ENCODE results near the gene WBP1. TPM values are rescaled to one million over a fixed set of nuclear protein-coding genes. Genes with fewer than 3 reads are reported as not detected.
"Not testable (repeated sequence)": the region's sequence is repeated elsewhere in the genome, so short reads cannot be mapped to it uniquely, and the experiment has no call there.

Gene WBP1
- total and polyA plus RNA-seq, 2 experiments from 2014 or later, result 66.5 to 87.5 TPM

DNA sequence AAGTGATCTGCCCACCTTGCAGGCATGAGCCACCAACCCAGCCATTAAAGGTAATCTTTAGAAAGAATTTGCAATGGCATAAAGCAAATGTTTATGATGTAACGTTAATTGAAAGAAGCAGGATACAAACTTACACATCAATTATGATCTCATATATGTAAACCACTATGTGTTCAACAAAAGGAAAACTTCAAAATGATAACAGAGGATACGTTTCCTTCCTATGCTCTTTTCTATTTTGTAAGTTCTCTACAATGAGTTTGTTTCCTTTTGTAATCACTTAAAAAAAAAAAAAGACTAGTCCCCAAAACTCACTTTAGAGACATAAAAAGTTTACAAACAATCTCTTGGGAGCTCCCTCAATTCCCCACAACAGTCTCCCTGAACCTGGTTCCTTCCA is 38.2 kb upstream of the WBP1 start:
- no peak overlapping the region for H3K4me3 ChIP-seq
- H3K27me3 ChIP-seq, result no peaks in the 10 kb centered on the region
- H2AFZ ChIP-seq, result no peak overlapping the region
- no peak for DNase-seq (ENCODE audit: low spot score)
- H3K4me1 ChIP-seq (ENCODE audit: insufficient read depth), result peaks cover 4% of the 10 kb centered on the region
- no peaks in the 10 kb centered on the region for H3K79me2 ChIP-seq
- no peaks in the 10 kb centered on the region for H3K9me3 ChIP-seq (ENCODE audit: low read depth)
- H3K9me2 ChIP-seq (replicated peaks; ENCODE audit: insufficient read depth), result no peaks in the 10 kb centered on the region
- no peak overlapping the region for H3K4me2 ChIP-seq
- H4K20me1 ChIP-seq (ENCODE audit: insufficient read depth, poor library complexity, severe bottlenecking), result no peaks in the 10 kb centered on the region
- 88% methylated on average over 2 of the region's 2 CpGs for WGBS (ENCODE audit: low lambda C conversion rate, missing lambda C conversion rate)
- H3K27ac ChIP-seq, result no peak overlapping the region
- TF ChIP-seq EZH2 (IDR thresholded peaks at IDR 0.05; ENCODE audit: borderline replicate concordance) (no peak), EZH2phosphoT487 (IDR thresholded peaks at IDR 0.05; ENCODE audit: low read depth, severe bottlenecking, unreplicated experiment) (no peak)
- TF ChIP-seq, protein P1, sequence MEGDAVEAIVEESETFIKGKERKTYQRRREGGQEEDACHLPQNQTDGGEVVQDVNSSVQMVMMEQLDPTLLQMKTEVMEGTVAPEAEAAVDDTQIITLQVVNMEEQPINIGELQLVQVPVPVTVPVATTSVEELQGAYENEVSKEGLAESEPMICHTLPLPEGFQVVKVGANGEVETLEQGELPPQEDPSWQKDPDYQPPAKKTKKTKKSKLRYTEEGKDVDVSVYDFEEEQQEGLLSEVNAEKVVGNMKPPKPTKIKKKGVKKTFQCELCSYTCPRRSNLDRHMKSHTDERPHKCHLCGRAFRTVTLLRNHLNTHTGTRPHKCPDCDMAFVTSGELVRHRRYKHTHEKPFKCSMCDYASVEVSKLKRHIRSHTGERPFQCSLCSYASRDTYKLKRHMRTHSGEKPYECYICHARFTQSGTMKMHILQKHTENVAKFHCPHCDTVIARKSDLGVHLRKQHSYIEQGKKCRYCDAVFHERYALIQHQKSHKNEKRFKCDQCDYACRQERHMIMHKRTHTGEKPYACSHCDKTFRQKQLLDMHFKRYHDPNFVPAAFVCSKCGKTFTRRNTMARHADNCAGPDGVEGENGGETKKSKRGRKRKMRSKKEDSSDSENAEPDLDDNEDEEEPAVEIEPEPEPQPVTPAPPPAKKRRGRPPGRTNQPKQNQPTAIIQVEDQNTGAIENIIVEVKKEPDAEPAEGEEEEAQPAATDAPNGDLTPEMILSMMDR (IDR thresholded peaks at IDR 0.05; ENCODE audit: poor library complexity), result no peak
- no peaks in the 10 kb centered on the region for H3K36me3 ChIP-seq (replicated peaks; ENCODE audit: insufficient read depth, low read depth)

DNA sequence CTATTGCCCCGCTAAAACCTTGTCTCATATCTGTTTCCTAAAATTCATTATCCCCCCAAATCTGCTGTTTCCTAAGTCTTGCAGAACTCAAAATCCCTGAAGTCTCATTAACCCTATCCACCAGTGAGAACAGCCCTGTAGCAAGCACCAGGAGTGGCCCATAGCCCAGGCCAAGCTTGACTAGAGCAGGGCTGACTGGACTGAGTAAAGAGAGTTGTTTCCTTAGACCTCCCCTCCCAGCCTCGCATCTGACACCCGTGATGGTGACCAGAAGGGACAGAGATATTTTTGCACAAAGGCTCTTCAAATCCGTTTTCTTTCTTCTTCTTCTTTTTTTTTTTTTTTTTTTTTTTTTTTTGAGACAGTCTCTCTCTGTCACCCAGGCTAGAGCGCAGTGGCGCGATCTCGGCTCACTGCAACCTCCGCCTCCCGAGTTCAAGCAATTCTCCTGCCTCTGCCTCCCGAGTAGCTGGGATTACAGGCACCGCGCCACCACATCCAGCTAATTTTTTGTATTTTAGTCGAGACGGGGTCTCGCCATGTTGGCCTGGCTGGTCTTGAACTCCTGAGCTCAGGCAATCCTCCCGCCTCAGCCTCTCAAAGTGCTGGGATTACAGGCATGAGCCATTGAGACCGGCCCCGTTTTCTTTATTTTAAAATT is 37.7 kb upstream of the WBP1 start:
- H3K4me3 ChIP-seq; H4K20me1 ChIP-seq (ENCODE audit: insufficient read depth, poor library complexity, severe bottlenecking); H3K9me3 ChIP-seq (ENCODE audit: low read depth); H3K79me2 ChIP-seq; H3K9me2 ChIP-seq (replicated peaks; ENCODE audit: insufficient read depth); H3K4me1 ChIP-seq (ENCODE audit: insufficient read depth); H3K27me3 ChIP-seq; DNase-seq (ENCODE audit: low spot score); H3K36me3 ChIP-seq (replicated peaks; ENCODE audit: insufficient read depth, low read depth); H3K27ac ChIP-seq: not testable (repeated sequence)
- Histone ChIP-seq H2AFZ (peak overlapping the region; percentile 88), H3K4me2 (peak overlapping the region; percentile 94)
- 87% methylated on average over 19 of the region's 19 CpGs for WGBS (ENCODE audit: low lambda C conversion rate, missing lambda C conversion rate)

DNA sequence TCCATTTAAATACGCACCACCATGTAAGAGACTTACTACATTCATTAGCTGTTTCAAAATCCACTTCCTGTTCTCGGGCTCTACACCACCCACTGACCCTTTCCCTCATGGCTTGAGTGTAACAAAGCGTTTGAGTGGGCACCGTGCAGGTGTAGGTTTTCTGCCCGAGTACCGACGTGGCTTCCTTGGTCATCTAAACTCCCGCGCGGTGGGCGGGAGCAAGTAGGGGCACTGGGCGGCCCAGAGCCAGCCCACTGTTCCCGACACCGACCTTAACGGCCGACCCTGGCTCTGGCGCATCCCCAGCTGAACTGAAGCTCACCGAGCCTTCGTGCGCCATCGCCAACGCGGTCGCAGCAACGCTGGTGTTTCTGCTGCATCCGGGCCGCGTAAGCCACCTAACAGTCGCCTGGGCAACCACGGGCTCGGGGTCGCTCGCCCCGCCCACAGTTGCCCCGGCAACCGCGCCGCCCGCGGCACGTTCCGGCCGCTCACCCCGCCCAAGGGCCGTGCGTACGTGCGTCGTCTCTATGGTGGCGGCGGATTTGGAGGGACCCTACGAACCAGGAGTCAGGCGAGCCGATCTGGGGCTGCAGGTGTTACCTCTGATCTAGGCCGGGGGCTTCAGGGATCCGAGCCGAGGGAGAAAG is 36.9 kb upstream of the WBP1 start, which contains the start of the genes C2orf81 and WDR54:
Gene C2orf81 (minus strand): TSS at position 399 of the 650 bp plus-strand sequence. CDS start 59 bp downstream, at position 340.
Gene WDR54 (plus strand): TSS at position 510 of the 650 bp plus-strand sequence. CDS start 424 bp downstream, outside the sequence.
- Histone ChIP-seq H2AFZ (peak within 1 kb of the TSS; percentile 88), H3K4me1 (ENCODE audit: insufficient read depth) (peaks cover 4% of the 10 kb centered on the region), H3K9me3 (ENCODE audit: low read depth) (no peaks in the 10 kb centered on the region), H3K27ac (no peak within 1 kb of the TSS), H4K20me1 (ENCODE audit: insufficient read depth, poor library complexity, severe bottlenecking) (no peaks in the 10 kb centered on the region), H3K36me3 (replicated peaks; ENCODE audit: insufficient read depth, low read depth) (no peaks in the 10 kb centered on the region), H3K9me2 (replicated peaks; ENCODE audit: insufficient read depth) (no peaks in the 10 kb centered on the region), H3K4me2 (peak within 1 kb of the TSS; percentile 94), H3K79me2 (no peaks in the 10 kb centered on the region), H3K4me3 (peak within 1 kb of the TSS; percentile 86), H3K27me3 (no peaks in the 10 kb centered on the region)
- peak; percentile 85 for DNase-seq (ENCODE audit: low spot score)
- whole genome bisulfite sequencing (ENCODE audit: low lambda C conversion rate, missing lambda C conversion rate), result 1% methylated on average over 53 of the region's 57 CpGs
- TF ChIP-seq EZH2phosphoT487 (IDR thresholded peaks at IDR 0.05; ENCODE audit: low read depth, severe bottlenecking, unreplicated experiment) (no peak), EZH2 (IDR thresholded peaks at IDR 0.05; ENCODE audit: borderline replicate concordance) (no peak)
- TF ChIP-seq, protein P1 (IDR thresholded peaks at IDR 0.05; ENCODE audit: poor library complexity), result no peak
